Thymus (tissue), 11 donors: Measurements from ENCODE around the gene CNEP1R1. TPM values are rescaled to one million over a fixed set of nuclear protein-coding genes. Genes with fewer than 3 reads are reported as not detected.
A peak's percentile ranks its signal among the peaks of the same experiment; 100 is the strongest.
"Not testable (repeated sequence)": the region's sequence is repeated elsewhere in the genome, so short reads cannot be mapped to it uniquely, and the experiment has no call there.

Source experiments
- DNase-seq, 9 donors: peaks; one replicate each; pipeline ENCODE4 v3.0.0-alpha.2; 2013; ENCODE audit warnings: low spot score in 9 of 9, low read depth in 6 of 9, missing footprints in 1 of 9
- H3K27ac ChIP-seq, 2 donors: one replicate each; pipeline ENCODE4 v1.5.1; 2013; ENCODE audit warnings: control low read depth in 1 of 2, low read depth in 1 of 2, low read length in 1 of 2, mild to moderate bottlenecking in 1 of 2, moderate library complexity in 1 of 2
- H3K27me3 ChIP-seq, 2 donors: one replicate each; pipeline ENCODE4 v1.5.1; 2013; ENCODE audit warnings: low read length in 1 of 2; ENCODE audit not compliant: control insufficient read depth in 2 of 2, insufficient read depth in 1 of 2
- H3K36me3 ChIP-seq, 2 donors: one replicate each; pipeline ENCODE4 v1.5.1; 2013; ENCODE audit warnings: low read length in 1 of 2, mild to moderate bottlenecking in 1 of 2, moderate library complexity in 1 of 2; ENCODE audit not compliant: control insufficient read depth in 2 of 2, insufficient read depth in 2 of 2
- H3K4me1 ChIP-seq, 2 donors: one replicate each; pipeline ENCODE4 v1.5.1; 2013; ENCODE audit warnings: low read length in 2 of 2; ENCODE audit not compliant: control insufficient read depth in 2 of 2, insufficient read depth in 2 of 2
- H3K4me3 ChIP-seq, 2 donors: one replicate each; pipeline ENCODE4 v1.5.1; 2013; ENCODE audit warnings: low read length in 2 of 2, control low read depth in 1 of 2, mild to moderate bottlenecking in 1 of 2
- H3K9me3 ChIP-seq, 2 donors: one replicate each; pipeline ENCODE4 v1.5.1; 2013; ENCODE audit warnings: low read length in 1 of 2, mild to moderate bottlenecking in 1 of 2; ENCODE audit not compliant: control insufficient read depth in 2 of 2, insufficient read depth in 1 of 2
- WGBS: extraction: QIAGEN DNeasy Blood & Tissue Kit; methylation state at CpG from one replicate; pipeline ENCODE4 v1.1.7; 2013; 5-methylcytosine and 5-hydroxymethylcytosine counted together
- polyA plus RNA-seq: library from polyadenylated mRNA; stranded (reverse); fragments of 200-250 nt; gene quantifications from one replicate; pipeline ENCODE4 v1.2.3, GENCODE V29; 2013
- total RNA-seq: library from RNA; stranded (reverse); fragments of 120-200 nt; gene quantifications from one replicate; pipeline ENCODE4 v1.2.4, GENCODE V29; 2013
- donor health status: healthy.

CNEP1R1 gene
- total and polyA plus RNA-seq, 2 donors = 12.7 to 18.5 TPM

GRCh38 chr16:50011707-50012106 is 13.3 kb upstream of the CNEP1R1 start:
- no peak overlapping the region for H3K27ac ChIP-seq
- no peaks in the 10 kb centered on the region for H3K36me3 ChIP-seq
- no peaks in the 10 kb centered on the region for H3K27me3 ChIP-seq
- no peak overlapping the region for H3K4me3 ChIP-seq
- 83% methylated on average over 3 of the region's 3 CpGs for WGBS
- H3K4me1 ChIP-seq = no peaks in the 10 kb centered on the region
- DNase-seq = no peak
- H3K9me3 ChIP-seq = no peaks in the 10 kb centered on the region

- H3K27ac ChIP-seq = no peak overlapping the region
- no peaks in the 10 kb centered on the region for H3K36me3 ChIP-seq
- H3K4me3 ChIP-seq = no peak overlapping the region
- no peaks in the 10 kb centered on the region for H3K9me3 ChIP-seq
- DNase-seq = no peak
- no peaks in the 10 kb centered on the region for H3K4me1 ChIP-seq
- WGBS = 95% methylated on average over 2 of the region's 2 CpGs
- H3K27me3 ChIP-seq = no peaks in the 10 kb centered on the region
These were observed 12.8 kb upstream of the CNEP1R1 start for GRCh38 chr16:50012182-50012581.

- H3K27me3 ChIP-seq, H3K4me1 ChIP-seq, H3K27ac ChIP-seq, H3K36me3 ChIP-seq, H3K4me3 ChIP-seq, H3K9me3 ChIP-seq, DNase-seq: not testable (repeated sequence)
- 83% methylated on average over 8 of the region's 8 CpGs for WGBS
These were observed 10.8 kb upstream of the CNEP1R1 start for GRCh38 chr16:50014211-50014610.

- H3K9me3 ChIP-seq = no peaks in the 10 kb centered on the region
- no peak for DNase-seq
- no peak overlapping the region for H3K27ac ChIP-seq
- no peaks in the 10 kb centered on the region for H3K36me3 ChIP-seq
- no peaks in the 10 kb centered on the region for H3K4me1 ChIP-seq
- H3K27me3 ChIP-seq = no peaks in the 10 kb centered on the region
- H3K4me3 ChIP-seq = no peak overlapping the region
- WGBS = 90% methylated on average over 2 of the region's 2 CpGs
These were observed 9.4 kb upstream of the CNEP1R1 start for GRCh38 chr16:50015631-50016030.

GRCh38 chr16:50017553-50017952 is 7.5 kb upstream of the CNEP1R1 start:
- no peaks in the 10 kb centered on the region for H3K9me3 ChIP-seq
- DNase-seq = no peak
- no peaks in the 10 kb centered on the region for H3K4me1 ChIP-seq
- H3K4me3 ChIP-seq = no peak overlapping the region
- no peak overlapping the region for H3K27ac ChIP-seq
- 97% methylated on average over 9 of the region's 9 CpGs for WGBS
- H3K27me3 ChIP-seq = no peaks in the 10 kb centered on the region
- H3K36me3 ChIP-seq = no peaks in the 10 kb centered on the region

GRCh38 chr16:50021544-50021943 is 3.5 kb upstream of the CNEP1R1 start:
- Histone ChIP-seq H3K27ac (no peak overlapping the region), H3K4me3 (no peak overlapping the region), H3K27me3 (no peaks in the 10 kb centered on the region), H3K36me3 (no peaks in the 10 kb centered on the region), H3K4me1 (peaks cover 5 to 7% of the 10 kb centered on the region in 2 donors), H3K9me3 (no peaks in the 10 kb centered on the region)
- DNase-seq = no peak
- 95% methylated on average over 2 of the region's 2 CpGs for WGBS

GRCh38 chr16:50023641-50024040 is 1.4 kb upstream of the CNEP1R1 start:
- no peaks in the 10 kb centered on the region for H3K27me3 ChIP-seq
- no peak overlapping the region for H3K4me3 ChIP-seq
- peaks cover 5 to 7% of the 10 kb centered on the region in 2 donors for H3K4me1 ChIP-seq
- DNase-seq = no peak
- H3K27ac ChIP-seq = no peak overlapping the region
- 56% methylated on average over 4 of the region's 4 CpGs for WGBS
- peaks cover 0 to 6% of the 10 kb centered on the region in 2 donors for H3K36me3 ChIP-seq
- no peaks in the 10 kb centered on the region for H3K9me3 ChIP-seq

- Histone ChIP-seq H3K4me1 (peaks cover 5 to 7% of the 10 kb centered on the region in 2 donors), H3K9me3 (no peaks in the 10 kb centered on the region), H3K27me3 (no peaks in the 10 kb centered on the region), H3K36me3 (peaks cover 0 to 9% of the 10 kb centered on the region in 2 donors), H3K27ac (no peak overlapping the region), H3K4me3 (peak overlapping the region; percentile 67 to 79)
- WGBS = 96% methylated on average over 11 of the region's 11 CpGs
- DNase-seq = no peak
These were observed 818 bp upstream of the CNEP1R1 start for GRCh38 chr16:50024207-50024606.

GRCh38 chr16:50025537-50025931 is 509 bp downstream of the CNEP1R1 start:
- peak overlapping the region; percentile 67 to 79 for H3K4me3 ChIP-seq
- WGBS = under 1% methylated on average over 17 of the region's 17 CpGs
- DNase-seq = peak in 7 of 9 donors; percentile 8 to 65 (median 29)
- H3K27me3 ChIP-seq = no peaks in the 10 kb centered on the region
- peaks cover 5 to 7% of the 10 kb centered on the region in 2 donors for H3K4me1 ChIP-seq
- no peaks in the 10 kb centered on the region for H3K9me3 ChIP-seq
- peaks cover 0 to 13% of the 10 kb centered on the region in 2 donors for H3K36me3 ChIP-seq
- H3K27ac ChIP-seq = peak overlapping the region; percentile 68 to 84

GRCh38 chr16:50027829-50028228 is 2.8 kb downstream of the CNEP1R1 start:
- H3K4me3 ChIP-seq = no peak overlapping the region
- 99% methylated on average over 5 of the region's 5 CpGs for WGBS
- H3K4me1 ChIP-seq = peaks cover 5 to 7% of the 10 kb centered on the region in 2 donors

More at GRCh38 chr16:50027829-50028228, 2.8 kb downstream of the CNEP1R1 start:
- Histone ChIP-seq H3K9me3 (no peaks in the 10 kb centered on the region), H3K36me3 (peaks cover 6 to 17% of the 10 kb centered on the region in 2 donors), H3K27ac (no peak overlapping the region), H3K27me3 (no peaks in the 10 kb centered on the region)
- DNase-seq = no peak
